ENCODE measurements around the gene PKP4. TPM values are rescaled to one million over a fixed set of nuclear protein-coding genes. Genes with fewer than 3 reads are reported as not detected.

Gene PKP4
- total RNA-seq, 1 donor from 2014 or later: 149 TPM

DNA sequence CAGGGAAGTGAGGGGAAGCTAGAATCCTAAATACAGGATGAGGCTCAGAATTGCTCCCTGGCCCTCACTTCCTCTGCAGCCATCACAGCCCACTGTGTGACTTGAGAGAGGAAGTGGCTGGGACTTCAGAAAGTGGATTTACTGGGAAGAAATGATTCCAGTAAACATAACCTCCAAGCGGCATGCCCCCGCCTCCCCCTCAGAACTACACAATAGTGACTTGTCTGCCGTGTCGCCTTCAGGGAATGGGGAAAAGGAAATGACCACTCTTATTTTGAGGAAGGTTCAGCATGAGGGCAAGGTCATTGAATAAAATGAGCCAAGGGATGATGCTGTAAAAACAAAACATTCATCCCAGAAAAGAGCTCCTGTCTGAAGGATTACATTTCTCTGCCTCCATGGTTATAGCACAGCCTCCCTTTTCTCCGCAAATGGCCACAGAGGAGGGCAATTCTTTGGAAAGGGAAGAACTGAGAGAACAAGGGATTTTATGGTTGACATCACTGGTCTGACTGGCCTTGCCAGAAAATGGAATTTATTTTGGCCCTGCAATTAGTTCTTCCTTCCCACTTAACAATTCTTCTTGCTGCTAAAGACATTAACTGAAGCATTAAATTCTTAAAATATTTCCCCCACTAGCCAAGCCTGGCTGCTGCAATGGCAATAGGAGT, 259.5 kb downstream of the PKP4 start:
- peak; percentile 56 for DNase-seq (ENCODE audit: low read depth)

DNA sequence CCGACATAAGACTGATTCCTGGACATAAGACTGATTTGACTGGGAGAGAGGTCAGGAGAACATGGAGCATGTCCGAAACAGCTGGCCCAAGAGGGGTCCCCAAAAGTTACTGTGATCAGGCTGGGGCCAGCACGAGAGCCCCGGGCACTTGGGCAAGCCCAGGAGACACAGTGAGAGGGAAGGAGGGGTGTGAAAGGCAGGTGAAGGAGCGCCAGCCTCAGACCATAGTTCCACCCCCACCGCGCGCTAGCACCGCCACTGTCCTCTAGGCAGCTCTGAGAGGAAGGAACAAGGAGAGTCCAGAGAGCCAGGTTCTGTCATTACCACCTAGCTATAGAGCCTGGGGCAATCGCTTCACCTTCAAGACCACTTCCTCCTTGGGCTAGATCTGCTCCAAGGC, 260.2 kb downstream of the PKP4 start:
- no peak for DNase-seq (ENCODE audit: low read depth)

DNA sequence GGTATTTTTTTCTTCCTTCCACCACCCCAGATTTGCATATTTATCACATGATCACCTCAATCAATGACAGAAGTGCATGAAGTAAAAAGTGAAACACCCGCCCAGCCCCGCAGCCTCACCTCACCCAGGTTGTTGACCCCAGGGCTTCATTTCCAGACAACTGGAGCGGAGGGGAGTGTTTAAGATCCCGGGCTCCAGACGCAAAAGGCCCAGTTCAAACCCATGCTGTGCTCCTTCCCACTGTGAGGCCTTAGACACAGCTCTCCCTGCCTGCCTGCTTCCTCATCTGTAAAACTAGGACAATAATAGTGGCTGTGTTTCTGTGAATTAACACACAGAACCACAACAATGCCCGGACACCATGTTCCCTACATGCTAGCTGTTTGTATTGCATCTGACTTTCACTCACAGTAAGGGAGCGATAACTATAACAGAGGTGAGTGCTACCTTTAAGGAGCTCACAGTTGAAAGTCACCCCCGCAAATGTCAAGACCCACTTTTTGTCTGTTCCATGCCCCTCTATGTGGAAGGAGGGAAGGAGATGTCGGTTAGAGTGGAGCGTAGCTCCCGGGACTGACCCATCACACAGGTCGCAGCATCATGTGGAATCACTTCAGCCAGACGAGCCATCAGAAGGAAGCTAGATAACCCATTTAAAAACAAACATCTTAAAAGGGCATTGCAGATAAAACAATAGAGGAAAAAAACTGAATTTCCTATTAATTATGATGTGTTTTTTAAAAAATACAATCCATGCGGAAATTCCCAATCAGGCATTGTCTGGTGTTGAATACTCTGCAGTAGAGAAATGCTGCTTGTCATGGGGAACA, 260.8 kb downstream of the PKP4 start:
- DNase-seq (ENCODE audit: low read depth): no peak

DNA sequence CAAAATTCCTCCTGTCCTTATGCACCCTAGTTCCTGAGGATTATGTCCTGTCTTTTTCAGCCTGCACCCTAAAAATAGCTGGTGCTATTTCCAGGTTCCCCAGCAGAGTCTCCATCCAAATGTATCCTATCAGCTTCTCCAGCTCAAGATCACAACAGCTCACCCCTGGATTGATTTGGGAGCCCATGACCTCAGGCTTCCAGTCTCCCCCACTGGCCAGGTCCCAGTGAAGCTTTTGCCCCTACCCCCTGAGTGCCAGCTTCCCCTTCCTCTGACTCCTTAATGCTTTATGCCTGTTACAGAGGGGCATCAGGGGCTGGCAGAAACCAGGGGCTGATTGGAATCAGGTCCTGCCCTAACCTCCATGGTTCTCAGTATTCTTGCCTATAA, 261.4 kb downstream of the PKP4 start:
- no peak for DNase-seq (ENCODE audit: low read depth)

DNA sequence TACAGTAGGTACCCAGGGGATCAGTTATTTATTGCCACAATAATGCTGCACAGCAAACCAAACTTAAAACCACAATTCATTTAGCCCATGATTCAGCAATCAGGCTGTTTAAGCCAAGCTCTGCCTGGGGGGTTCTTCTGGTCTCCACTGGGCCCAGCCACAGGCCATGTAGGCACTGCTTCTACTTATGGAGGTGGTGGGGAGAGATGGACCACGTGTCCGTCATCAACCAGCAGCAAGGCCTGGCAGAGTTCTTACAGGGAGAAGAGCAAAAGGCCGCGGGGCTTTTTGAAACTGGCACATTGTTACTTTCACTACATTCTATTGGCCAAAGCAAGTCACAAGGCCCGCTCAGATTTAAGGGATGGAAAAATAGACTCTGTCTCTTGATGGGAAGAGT, 262.1 kb downstream of the PKP4 start:
- peak; percentile 29 for DNase-seq (ENCODE audit: low read depth)

DNA sequence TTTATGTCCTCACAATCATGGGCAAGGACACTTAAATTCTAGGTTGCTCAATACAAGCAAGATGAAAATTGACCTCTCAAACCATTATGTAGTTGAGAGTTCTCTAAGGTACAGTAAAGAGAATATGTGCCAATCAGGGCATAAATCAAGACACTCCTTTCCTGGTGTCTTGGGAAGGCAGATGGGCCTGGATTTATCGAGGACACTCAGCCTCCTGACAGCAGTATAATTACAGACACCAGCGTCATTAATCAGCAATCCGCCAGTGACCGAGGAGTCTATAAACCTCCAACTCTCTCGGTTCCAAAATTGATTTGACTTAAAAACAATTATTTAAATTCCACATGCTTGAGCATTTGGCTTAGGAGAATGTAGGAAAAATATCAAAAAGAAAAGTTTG, 262.7 kb downstream of the PKP4 start:
- DNase-seq (ENCODE audit: low read depth): no peak

DNA sequence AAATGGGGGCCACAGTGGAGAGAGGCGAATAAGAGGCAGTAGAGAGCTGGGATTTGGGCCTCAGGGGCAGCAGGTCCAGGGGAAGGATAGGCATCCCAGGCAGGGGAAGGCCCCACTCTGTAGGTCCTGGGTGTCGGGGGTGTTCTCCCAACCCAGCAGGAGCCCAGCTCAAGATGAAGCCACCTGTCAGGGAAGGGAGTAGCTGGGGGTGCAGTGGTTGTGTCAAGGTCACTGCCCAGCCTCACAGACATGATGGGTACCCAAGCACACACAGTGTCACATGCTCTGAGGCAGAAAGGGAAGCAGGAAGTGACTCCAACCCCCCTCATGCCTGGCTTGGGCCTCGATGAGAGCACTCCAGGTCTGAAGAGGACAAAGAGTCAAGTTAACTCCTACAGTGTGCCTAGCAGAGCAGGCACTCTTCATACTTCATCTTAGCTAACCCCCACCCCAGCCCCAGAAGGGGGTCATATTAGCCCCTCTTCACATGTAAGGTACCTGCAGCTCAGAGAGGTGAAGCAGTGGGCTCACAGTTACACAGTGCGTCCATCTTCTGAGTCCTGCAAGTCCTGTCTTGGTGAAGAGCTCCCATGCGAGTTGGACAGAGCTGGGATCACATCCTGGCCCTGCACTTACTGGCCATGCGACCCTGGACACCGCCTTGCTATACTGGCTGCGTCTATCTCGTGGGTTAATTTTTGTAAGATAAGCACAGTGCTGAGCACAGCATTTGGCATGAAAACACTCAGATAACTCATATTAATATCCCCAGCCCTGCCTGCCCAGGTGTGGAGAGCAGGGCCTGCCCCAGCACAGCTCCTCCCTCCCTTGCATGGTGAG, 265.7 kb downstream of the PKP4 start:
- no peak for DNase-seq (ENCODE audit: low read depth)

DNA sequence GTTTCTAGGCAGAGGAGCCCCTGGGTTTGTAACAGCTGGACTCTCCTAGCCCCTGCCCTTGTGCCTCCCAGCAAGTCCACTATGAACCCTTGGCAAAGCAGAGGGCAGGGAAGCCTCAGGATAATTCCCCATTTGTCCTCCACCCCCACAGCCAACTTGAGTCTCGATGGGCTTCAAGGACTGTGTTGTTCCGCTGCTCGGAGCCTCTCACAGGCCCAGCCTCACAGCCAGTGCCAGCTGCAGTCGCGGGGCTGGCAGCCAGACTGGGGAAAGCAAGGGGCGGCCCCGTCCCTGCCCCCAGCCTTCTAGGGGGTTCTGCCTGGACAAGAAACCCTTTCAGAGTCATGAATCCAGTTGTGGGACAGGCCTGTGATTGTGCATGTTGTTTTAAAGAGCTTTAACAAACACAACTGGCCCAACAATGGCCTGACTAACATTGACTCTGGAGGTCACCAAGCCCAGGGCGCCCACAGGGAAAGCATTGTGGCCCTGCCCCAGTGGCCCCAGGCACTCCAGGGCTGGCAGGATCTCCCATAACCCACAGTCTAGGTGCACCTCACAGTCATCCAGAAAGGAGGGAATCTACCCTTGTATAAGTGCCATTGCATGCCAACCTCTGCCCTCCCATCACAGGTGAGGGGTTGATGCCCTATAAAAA, 266.6 kb downstream of the PKP4 start:
- no peak for DNase-seq (ENCODE audit: low read depth)

DNA sequence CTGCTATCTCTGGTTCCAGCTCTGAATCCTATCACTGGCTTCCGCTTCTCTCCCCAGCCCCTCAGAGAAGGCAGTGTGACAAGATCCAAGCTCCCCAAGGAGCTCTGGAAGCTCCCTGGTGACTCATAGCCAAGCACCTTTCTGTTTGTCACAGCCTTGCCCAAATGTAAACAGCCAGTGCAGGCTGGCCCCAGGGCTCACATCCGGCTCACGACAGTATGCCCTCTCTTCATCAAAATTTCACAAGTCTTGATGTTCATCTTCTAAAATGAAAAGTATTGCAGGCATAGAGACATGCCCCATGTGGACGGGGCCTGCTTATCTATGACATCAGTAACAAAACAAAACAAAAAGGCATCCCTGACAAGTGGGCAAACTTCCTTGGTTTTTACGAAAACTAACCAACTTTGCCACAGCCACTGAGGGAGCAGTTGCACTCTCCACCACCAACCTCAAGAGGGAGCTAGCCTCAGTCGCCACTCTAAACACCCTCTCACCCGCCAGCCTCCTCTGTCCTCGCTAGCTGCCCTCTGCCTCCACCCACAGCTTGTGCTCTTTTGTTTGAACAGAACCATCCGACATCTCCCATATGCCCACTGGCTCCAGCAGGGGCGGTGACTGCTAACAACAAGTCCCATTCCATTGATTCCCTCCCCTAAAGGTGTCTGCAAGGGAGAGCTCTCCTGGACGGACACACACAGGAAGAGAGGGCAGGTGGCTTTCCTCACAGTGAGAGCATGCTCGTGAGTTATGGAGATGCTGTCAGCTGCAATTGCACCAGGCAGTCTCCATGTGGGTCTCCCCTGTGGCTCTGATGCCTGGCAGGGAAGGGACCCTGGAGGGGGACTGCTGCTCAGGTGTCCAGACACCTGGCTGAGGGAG, 267.4 kb downstream of the PKP4 start:
- peak; percentile 38 for DNase-seq (ENCODE audit: low read depth)

DNA sequence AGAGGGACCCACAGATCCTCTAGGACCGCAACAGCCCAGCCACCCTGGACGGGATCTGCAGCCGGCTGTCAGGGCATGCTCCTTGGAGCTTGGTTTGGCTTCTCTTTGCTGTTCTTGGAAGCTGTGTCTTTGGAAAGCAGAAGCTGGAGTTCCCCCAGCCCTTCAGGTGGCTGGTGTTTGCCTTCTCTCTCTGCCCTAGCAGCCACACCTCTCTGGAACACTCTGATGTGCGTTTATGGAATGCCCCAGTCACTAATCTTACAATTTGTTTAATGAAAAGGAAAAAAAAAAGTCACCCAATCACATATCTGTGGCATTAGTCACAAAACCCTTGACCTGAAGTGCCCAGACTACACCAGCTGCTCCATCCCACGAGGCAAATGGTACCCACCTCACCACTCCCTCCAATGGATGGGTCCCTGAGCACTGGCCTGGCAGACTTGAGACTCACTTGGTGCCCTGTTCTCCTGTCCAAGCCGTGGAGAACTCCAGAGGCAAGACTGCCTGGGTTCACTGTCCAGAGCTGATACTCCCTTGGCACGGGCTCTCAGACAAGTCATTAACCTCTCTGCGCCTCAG, 268.1 kb downstream of the PKP4 start:
- DNase-seq (ENCODE audit: low read depth): peak; percentile 82

DNA sequence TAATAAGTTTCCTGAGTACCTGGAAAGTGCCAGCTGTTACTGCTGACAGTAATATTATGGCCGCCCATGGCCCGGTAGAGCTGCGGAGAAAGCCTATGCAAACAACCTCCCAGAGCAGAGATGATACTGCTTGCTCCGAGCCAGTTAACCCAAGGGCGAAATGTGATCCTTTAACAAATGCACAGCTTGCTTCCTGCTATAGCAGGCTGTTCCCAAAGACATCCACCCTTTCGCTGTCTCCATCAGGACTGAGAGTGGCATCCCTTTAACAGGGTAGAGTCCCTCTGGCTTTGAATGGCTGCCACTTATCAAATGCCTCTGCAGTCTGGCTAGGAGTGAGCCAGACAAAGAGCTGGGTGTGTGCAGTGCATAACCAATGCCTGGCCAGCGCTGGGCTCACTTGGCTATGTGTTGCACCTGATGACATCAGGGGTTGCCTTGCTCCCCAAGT, 268.7 kb downstream of the PKP4 start:
- no peak for DNase-seq (ENCODE audit: low read depth)

DNA sequence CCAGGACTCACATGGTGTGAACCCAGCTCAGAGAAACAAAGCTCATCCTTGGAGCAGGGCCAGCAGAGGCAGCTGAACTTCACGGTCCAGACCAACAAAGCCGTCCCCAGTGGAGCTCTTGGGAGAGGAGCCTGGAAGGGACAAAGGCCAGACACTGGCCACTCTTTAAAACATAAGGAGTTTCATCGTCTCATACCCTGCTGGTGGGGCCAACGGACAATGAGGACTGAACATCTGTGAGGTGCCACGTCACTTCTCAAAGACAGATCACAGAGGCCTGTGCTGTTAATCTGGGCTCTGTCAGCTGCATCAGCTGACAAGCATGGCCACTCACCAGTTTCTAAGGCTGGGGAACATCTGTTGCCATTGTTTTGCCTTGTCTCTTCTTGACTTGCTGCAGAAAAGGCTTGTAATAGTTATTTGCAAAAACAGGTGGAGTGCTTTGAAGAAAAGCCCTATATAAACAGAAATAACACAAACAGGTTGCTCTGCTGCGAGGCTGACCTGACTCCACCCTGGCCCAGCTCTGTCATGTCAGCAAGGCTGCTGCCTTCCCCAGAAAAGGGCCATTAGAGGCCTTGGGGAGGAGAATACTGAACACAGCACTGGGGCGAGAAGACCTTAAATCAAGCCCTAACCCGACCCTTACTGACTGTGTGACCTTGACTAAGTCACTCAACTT, 270.3 kb downstream of the PKP4 start:
- DNase-seq (ENCODE audit: low read depth): no peak

DNA sequence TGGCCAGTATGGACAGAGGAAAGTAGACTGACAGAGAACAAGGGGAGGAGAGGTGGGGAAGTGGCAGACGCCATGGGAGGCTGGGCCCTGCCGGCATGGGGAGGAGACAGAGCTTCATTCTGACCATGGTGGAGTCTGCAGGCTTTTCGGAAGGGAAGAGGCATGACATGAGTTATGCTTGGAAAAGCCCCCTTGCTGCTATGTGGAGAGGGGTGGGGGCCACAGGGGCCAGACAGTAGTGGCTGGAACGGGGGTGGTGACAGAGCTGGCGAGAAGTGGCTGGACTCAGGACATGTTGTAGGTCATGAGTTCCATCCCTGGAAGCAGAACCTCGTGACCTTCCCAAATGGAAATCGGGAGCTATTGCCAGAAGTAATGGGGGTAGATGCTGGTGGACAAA, 271.7 kb downstream of the PKP4 start:
- no peak for DNase-seq (ENCODE audit: low read depth)

DNA sequence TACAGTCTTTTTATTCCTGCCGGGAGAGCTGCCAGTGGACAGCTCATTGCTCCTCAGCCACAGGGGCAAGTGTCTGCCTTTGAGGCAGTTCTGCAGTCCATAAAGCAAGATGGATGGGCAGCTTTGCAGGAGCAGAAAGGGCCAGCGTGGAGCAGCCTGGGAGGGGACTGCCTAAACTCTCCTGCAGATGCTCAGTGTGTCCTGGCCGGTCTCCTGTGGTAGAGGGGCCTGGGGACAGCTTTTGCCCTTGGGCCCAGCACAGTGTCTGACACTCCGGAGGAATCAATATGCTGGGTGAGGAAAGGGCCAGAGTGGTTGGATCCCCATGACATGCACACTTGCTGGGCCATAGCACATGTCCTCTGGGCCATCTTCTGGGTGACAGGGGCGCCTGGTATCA, 272.7 kb downstream of the PKP4 start:
- no peak for DNase-seq (ENCODE audit: low read depth)

DNA sequence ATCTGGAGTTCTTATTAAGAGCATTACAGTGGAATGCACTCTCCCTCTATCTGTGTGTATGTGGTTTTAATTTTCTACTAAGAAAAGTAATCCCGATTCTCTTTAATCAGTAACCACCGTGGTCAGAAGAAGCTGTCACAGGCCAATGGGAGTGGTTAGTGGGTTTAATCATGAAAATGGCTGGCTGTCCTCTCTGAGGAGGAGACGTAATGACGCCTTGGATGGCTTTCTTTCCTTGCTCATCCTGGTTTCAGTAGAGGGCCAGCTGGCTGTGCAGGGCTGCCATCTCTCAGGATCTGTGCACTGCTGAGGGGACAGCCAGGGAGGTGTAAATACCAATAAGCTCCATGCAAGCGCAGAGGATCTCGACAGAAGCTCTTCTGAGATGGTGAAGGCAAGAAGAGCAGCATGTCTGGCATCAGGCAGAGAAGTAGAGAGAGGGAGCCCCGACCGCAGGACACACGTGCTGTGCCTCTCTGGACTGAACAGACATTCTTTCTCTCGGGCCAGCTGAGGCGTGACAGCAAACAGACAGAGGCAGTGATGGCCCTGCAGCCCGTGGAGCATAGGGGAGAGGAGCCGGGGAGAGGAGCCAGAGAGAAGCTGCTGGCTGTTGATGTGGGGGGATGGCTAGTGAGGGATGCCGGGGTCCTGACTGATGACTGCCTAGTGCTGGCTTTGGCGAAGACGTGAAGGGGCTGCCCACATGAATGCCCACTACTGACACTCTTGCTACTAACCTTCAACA, 273.3 kb downstream of the PKP4 start:
- DNase-seq (ENCODE audit: low read depth): peak; percentile 93

DNA sequence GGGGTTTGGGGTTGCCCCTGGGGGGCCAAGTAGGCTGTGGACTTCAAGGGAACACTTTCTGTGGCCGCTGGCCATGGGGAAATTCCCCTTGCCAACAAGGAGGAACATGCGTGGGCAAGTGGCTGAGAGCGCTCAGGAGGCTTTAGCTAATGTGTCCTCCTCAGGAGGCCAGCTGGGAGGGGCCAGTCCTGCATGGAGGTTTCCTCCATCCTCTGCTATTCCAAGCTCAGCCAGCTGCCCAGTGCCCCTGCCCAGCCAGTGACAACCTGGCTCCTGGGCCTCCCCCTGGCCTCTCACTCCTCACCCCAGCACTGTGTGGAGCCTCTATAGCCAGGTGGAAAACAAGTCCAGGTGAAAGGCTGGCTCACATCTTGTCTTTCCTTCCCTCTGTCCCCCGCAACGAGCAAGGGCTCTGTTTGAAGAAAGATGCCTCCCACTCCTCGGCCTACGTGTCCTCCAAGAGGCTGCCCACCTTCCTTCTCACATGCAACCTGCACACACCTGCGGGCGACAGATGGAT, 273.9 kb downstream of the PKP4 start:
- DNase-seq (ENCODE audit: low read depth): no peak

DNA sequence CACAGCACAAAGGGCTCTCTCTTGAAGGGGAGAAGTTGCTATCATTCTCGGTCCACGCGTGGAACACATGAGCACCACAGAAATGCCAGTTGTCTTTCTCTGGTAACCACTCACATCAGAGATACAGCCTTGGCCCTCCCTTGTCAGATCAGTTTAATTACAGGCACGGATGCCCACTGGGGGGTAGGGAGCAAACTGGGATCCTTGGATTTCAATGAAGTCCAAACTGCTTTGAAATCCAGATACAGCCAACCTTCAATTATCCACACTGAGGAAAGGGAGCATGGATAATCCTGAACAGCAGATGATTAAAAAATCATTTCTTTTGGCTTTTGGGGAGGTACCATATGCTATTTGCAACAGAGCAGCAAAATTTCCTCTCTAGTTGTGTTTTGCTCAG, 274.6 kb downstream of the PKP4 start:
- DNase-seq (ENCODE audit: low read depth): no peak

Data from renal cortical epithelial cell (primary cell).